H1 (cell line): Measurements from ENCODE around the gene KCNC3. TPM values are rescaled to one million over a fixed set of nuclear protein-coding genes. Genes with fewer than 3 reads are reported as not detected.
"Not testable (repeated sequence)": the region's sequence is repeated elsewhere in the genome, so short reads cannot be mapped to it uniquely, and the experiment has no call there.

ENCODE experiments used
- CTCF ChIA-PET: fragments of 300-600 bp; sonication (Branson Sonifier 250); formaldehyde crosslinking; loops from one replicate; lab custom pipeline; 2021; ENCODE audit not compliant: partially characterized antibody; lab: Charles Lee
- POLR2A ChIA-PET: fragments of 300-600 bp; sonication (Branson Sonifier 250); formaldehyde crosslinking; loops from one replicate; lab custom pipeline; 2021; ENCODE audit warnings: inconsistent platforms; ENCODE audit not compliant: partially characterized antibody; lab: Charles Lee
- DNase-seq, 2 experiments: peaks; one replicate each; pipeline versions ENCODE4 v3.0.0 to v3.0.0-alpha.2; 2010 to 2022; ENCODE audit warnings: low spot score in 2 of 2, low read depth in 1 of 2, mixed read lengths in 1 of 2
- FAIRE-seq: peaks from 2 replicates; lab custom pipeline; 2011; peaks lifted over from hg19 to GRCh38; lab: Jason Lieb, UNC
- H2AFZ ChIP-seq: 2 replicates; pipeline ENCODE4 v1.8.1; 2012; ENCODE audit warnings: low read length, inconsistent platforms
- H2AK5ac ChIP-seq: 2 replicates; pipeline ENCODE4 v1.6.1; 2013; ENCODE audit warnings: low read depth, low read length
- H2BK120ac ChIP-seq: replicated peaks from 2 replicates; pipeline ENCODE3; 2013; ENCODE audit warnings: low read depth, low read length, inconsistent platforms
- H2BK12ac ChIP-seq: 2 replicates; pipeline ENCODE4 v1.6.1; 2013; ENCODE audit warnings: low read depth, low read length
- H2BK15ac ChIP-seq: 2 replicates; pipeline ENCODE4 v1.6.1; 2013; ENCODE audit warnings: low read length
- H2BK20ac ChIP-seq: 2 replicates; pipeline ENCODE4 v1.6.1; 2013; ENCODE audit warnings: low read length
- H2BK5ac ChIP-seq: 2 replicates; pipeline ENCODE4 v1.6.1; 2013; ENCODE audit warnings: low read depth, low read length
- H3K14ac ChIP-seq: 2 replicates; pipeline ENCODE4 v1.6.1; 2013; ENCODE audit warnings: inconsistent platforms; ENCODE audit not compliant: insufficient read length
- H3K18ac ChIP-seq: 2 replicates; pipeline ENCODE4 v1.6.1; 2013; ENCODE audit warnings: low read length; ENCODE audit errors: extremely low read depth
- H3K23ac ChIP-seq: 2 replicates; pipeline ENCODE4 v1.6.1; 2013; ENCODE audit warnings: inconsistent platforms; ENCODE audit not compliant: insufficient read length
- H3K23me2 ChIP-seq: 2 replicates; pipeline ENCODE4 v1.6.1; 2013; ENCODE audit warnings: low read depth, low read length
- H3K27ac ChIP-seq: 2 replicates; pipeline ENCODE4 v1.6.1; 2011; ENCODE audit warnings: low read depth, low read length, inconsistent platforms
- H3K27me3 ChIP-seq, 4 experiments: replicated peaks in 1 of 4; 1 replicate in 1 of 4; 2 replicates in 3 of 4; pipeline versions ENCODE4 v1.6.1 to v1.8.1; 2011 to 2013; ENCODE audit warnings: low read length in 3 of 4, mild to moderate bottlenecking in 3 of 4, inconsistent platforms in 2 of 4, mixed read lengths in 2 of 4, moderate library complexity in 1 of 4; ENCODE audit not compliant: control insufficient read depth in 3 of 4, insufficient read depth in 3 of 4; ENCODE audit errors: extremely low read depth in 1 of 4
- H3K36me3 ChIP-seq, 4 experiments: 2 replicates each; pipeline versions ENCODE4 v1.6.1 to v1.8.1; 2011 to 2013; ENCODE audit warnings: mild to moderate bottlenecking in 4 of 4, low read length in 3 of 4, moderate library complexity in 2 of 4, control low read depth in 1 of 4, inconsistent platforms in 1 of 4; ENCODE audit not compliant: insufficient read depth in 4 of 4, control insufficient read depth in 2 of 4
- H3K4ac ChIP-seq: replicated peaks from 2 replicates; pipeline ENCODE3; 2013; ENCODE audit warnings: low read length, low read depth, mixed read lengths, inconsistent platforms; ENCODE audit not compliant: insufficient read length
- H3K4me1 ChIP-seq, 4 experiments: replicated peaks in 1 of 4; 1 replicate in 1 of 4; 2 replicates in 3 of 4; pipeline versions ENCODE4 v1.6.1 to v1.8.1; 2011 to 2013; ENCODE audit warnings: low read length in 3 of 4, inconsistent platforms in 2 of 4, mixed read lengths in 1 of 4; ENCODE audit not compliant: insufficient read depth in 4 of 4, control insufficient read depth in 3 of 4
- H3K4me2 ChIP-seq, 2 experiments: 2 replicates each; pipeline versions ENCODE4 v1.6.1 to v1.8.1; 2011 to 2013; ENCODE audit warnings: low read depth in 2 of 2, low read length in 2 of 2, control low read depth in 1 of 2, inconsistent platforms in 1 of 2, mild to moderate bottlenecking in 1 of 2; ENCODE audit not compliant: insufficient read depth in 1 of 2
- H3K4me3 ChIP-seq, 4 experiments: fragments of 200-600, 300-600 bp in 1 of 4; sonication (generic), shearing (Covaris generic), sonication (Bioruptor Twin) in 1 of 4; 2 replicates each; pipeline versions ENCODE4 v1.5.1 to v1.8.1; 2011 to 2016; ENCODE audit warnings: low read length in 4 of 4, low read depth in 3 of 4, control low read depth in 2 of 4, inconsistent platforms in 2 of 4, mild to moderate bottlenecking in 2 of 4, mixed read lengths in 1 of 4, moderate library complexity in 1 of 4; ENCODE audit not compliant: insufficient read depth in 2 of 4; ENCODE audit errors: extremely low read depth in 1 of 4
- H3K56ac ChIP-seq: replicated peaks from 2 replicates; pipeline ENCODE3; 2013; ENCODE audit warnings: low read depth, mild to moderate bottlenecking, mixed read lengths, low read length, inconsistent platforms; ENCODE audit not compliant: insufficient read length
- H3K79me1 ChIP-seq: 2 replicates; pipeline ENCODE4 v1.6.1; 2013; ENCODE audit warnings: low read depth, low read length, control low read depth
- H3K79me2 ChIP-seq, 2 experiments: 2 replicates each; pipeline versions ENCODE4 v1.6.1 to v1.8.1; 2012 to 2013; ENCODE audit warnings: low read length in 2 of 2, mild to moderate bottlenecking in 2 of 2, inconsistent platforms in 1 of 2; ENCODE audit not compliant: insufficient read depth in 2 of 2, control insufficient read depth in 1 of 2
- H3K9ac ChIP-seq, 4 experiments: replicated peaks in 1 of 4; 1 replicate in 1 of 4; 2 replicates in 3 of 4; pipeline versions ENCODE4 v1.6.1 to v1.8.1; 2011 to 2013; ENCODE audit warnings: low read depth in 3 of 4, low read length in 3 of 4, control low read depth in 2 of 4, mild to moderate bottlenecking in 2 of 4, moderate library complexity in 2 of 4, inconsistent platforms in 1 of 4; ENCODE audit errors: extremely low read depth in 1 of 4
- H3K9me3 ChIP-seq, 2 experiments: 2 replicates each; pipeline versions ENCODE4 v1.6.1 to v1.8.1; 2012 to 2013; ENCODE audit warnings: mild to moderate bottlenecking in 2 of 2, moderate library complexity in 2 of 2, control low read depth in 1 of 2, inconsistent platforms in 1 of 2, low read depth in 1 of 2, low read length in 1 of 2, mixed read lengths in 1 of 2; ENCODE audit not compliant: insufficient read depth in 2 of 2
- H4K20me1 ChIP-seq, 2 experiments: replicated peaks in 1 of 2; 2 replicates each; pipeline versions ENCODE3 to v1.8.1; 2011 to 2013; ENCODE audit warnings: inconsistent platforms in 2 of 2, low read length in 2 of 2, mild to moderate bottlenecking in 1 of 2; ENCODE audit not compliant: insufficient read depth in 2 of 2, control insufficient read depth in 1 of 2
- H4K5ac ChIP-seq: 2 replicates; pipeline ENCODE4 v1.6.1; 2013; ENCODE audit warnings: low read length, low read depth, mixed read lengths, inconsistent platforms; ENCODE audit not compliant: insufficient read length
- H4K8ac ChIP-seq: 2 replicates; pipeline ENCODE4 v1.8.0; 2013; ENCODE audit warnings: mild to moderate bottlenecking, moderate library complexity, low read length, inconsistent platforms; ENCODE audit not compliant: insufficient read depth; ENCODE audit errors: extremely low read depth
- H4K91ac ChIP-seq: replicated peaks from 2 replicates; pipeline ENCODE3; 2013; ENCODE audit warnings: low read length, mixed read lengths, inconsistent platforms; ENCODE audit not compliant: insufficient read length
- WGBS, 2 experiments: shearing (Covaris generic) in 1 of 2; methylation state at CpG; one replicate each; pipeline versions ENCODE4 v1.1.6 to v1.1.7; 2013 to 2015; ENCODE audit warnings: low lambda C conversion rate in 2 of 2, mixed read lengths in 2 of 2, inconsistent platforms in 1 of 2, low coverage in 1 of 2, missing lambda C conversion rate in 1 of 2; ENCODE audit not compliant: insufficient replicate concordance in 2 of 2, insufficient coverage in 1 of 2, insufficient read length in 1 of 2; ENCODE audit errors: extremely low coverage in 1 of 2, missing lambda C conversion rate in 1 of 2; 5-methylcytosine and 5-hydroxymethylcytosine counted together
- polyA plus RNA-seq, 7 experiments: library from polyadenylated mRNA; depleted of rRNA in 3 of 7; stranded (reverse) in 5 of 7; unstranded in 2 of 7; fragments of >200 nt in 5 of 7; fragments of 200-250 nt in 2 of 7; gene quantifications; 1 replicate in 5 of 7; 2 replicates in 1 of 7; 4 replicates in 1 of 7; pipeline versions ENCODE4 v1.2.1 to v1.2.3, GENCODE V29; 2011 to 2013; ENCODE audit warnings: missing spikeins in 2 of 7, mixed read lengths in 2 of 7
- total RNA-seq: library from RNA; stranded (reverse); fragmentation: NEBNext Ultra II Directional; extraction: Animal tissue kit (Norgen Biotek cat#: 25700); gene quantifications from 2 replicates; pipeline ENCODE4 v1.2.1, GENCODE V29; 2021

The KCNC3 gene
- total and polyA plus RNA-seq, 2 of the 8 experiments (the other 6 are each of a cell fraction or from before 2014, with no cell fraction given): 3.9 to 7.2 TPM

DNA sequence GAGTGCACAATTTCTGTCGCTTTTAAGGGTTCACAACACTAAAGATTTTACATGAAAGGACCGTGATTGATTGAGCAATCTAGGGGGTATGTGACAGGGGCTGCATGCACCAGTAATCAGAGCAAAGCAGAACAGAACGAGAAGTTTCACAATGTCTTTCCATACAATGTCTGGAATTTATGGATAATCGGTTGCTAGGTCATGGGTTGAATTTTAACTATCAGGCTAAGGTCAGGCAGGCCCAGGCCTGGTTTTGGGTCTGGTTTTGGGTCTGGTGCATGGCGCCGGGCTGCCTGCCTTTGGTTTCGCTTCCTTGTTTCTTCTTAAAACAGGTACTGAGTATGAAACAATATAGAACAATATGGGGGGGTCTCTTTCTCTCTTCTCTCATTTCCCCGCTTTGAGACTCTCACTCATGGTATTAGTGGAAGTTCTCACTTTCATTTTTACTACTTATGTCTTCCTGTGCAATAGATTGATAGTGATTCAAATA is 18.0 kb upstream of the KCNC3 start:
- not testable (repeated sequence) for H3K14ac ChIP-seq, H3K36me3 ChIP-seq, H3K23ac ChIP-seq, H3K9me3 ChIP-seq, H4K20me1 ChIP-seq, H4K91ac ChIP-seq, H2BK12ac ChIP-seq, H3K27me3 ChIP-seq, H3K9ac ChIP-seq, H4K5ac ChIP-seq, H3K79me1 ChIP-seq, H2BK20ac ChIP-seq, H3K4me1 ChIP-seq, H4K8ac ChIP-seq, H3K4ac ChIP-seq, H2AK5ac ChIP-seq, H3K18ac ChIP-seq, DNase-seq, H3K4me3 ChIP-seq, H3K79me2 ChIP-seq, H3K56ac ChIP-seq, H3K23me2 ChIP-seq, H2BK15ac ChIP-seq, H2BK5ac ChIP-seq, H3K27ac ChIP-seq, FAIRE-seq, H2BK120ac ChIP-seq, H2AFZ ChIP-seq, H3K4me2 ChIP-seq
- WGBS, 2 experiments: 81% methylated on average over 8 of the region's 8 CpGs; no CpG with 5 or more reads in 1 of the 2 experiments
- ChIA-PET POLR2A (interaction anchor here (0.7 kb wide), 1 partner anchor 355 kb away, joined by 3 read pairs; no protein-coding TSS in a partner anchor), CTCF (interaction anchor here (1.8 kb wide), 1 partner anchor 10 kb away, joined by 6 read pairs; no protein-coding TSS in a partner anchor)
